Type B pancreatic cell (in vitro differentiated cells): Measurements from ENCODE around the gene JAK1. TPM values are rescaled to one million over a fixed set of nuclear protein-coding genes. Genes with fewer than 3 reads are reported as not detected.
A peak's percentile ranks its signal among the peaks of the same experiment; 100 is the strongest.

Experiments used
- DNase-seq: peaks from one replicate; pipeline ENCODE4 v3.0.0; 2021; ENCODE audit warnings: mixed read lengths; ENCODE audit not compliant: unreplicated experiment; ENCODE audit errors: extremely low spot score
- H3K27ac Mint-ChIP-seq: 2 replicates; pipeline ENCODE4 v1.8.0; 2021; ENCODE audit warnings: mild to moderate bottlenecking, mixed read lengths
- H3K27me3 Mint-ChIP-seq: 2 replicates; pipeline ENCODE4 v1.8.0; 2021; ENCODE audit warnings: mixed read lengths
- H3K36me3 Mint-ChIP-seq: 2 replicates; pipeline ENCODE4 v1.8.0; 2021; ENCODE audit warnings: mixed read lengths
- H3K4me1 Mint-ChIP-seq: one replicate; pipeline ENCODE4 v1.8.0; 2021; ENCODE audit warnings: mixed read lengths; ENCODE audit not compliant: unreplicated experiment
- H3K4me3 Mint-ChIP-seq: 2 replicates; pipeline ENCODE4 v1.8.0; 2021; ENCODE audit warnings: mild to moderate bottlenecking, mixed read lengths
- H3K9me3 Mint-ChIP-seq: 2 replicates; pipeline ENCODE4 v1.8.0; 2021; ENCODE audit warnings: mixed read lengths
- CTCF ChIP-seq: fragments of 200-600 bp; sonication (generic); conservative IDR thresholded peaks from 2 replicates; pipeline ENCODE4 v1.5.0; 2021; ENCODE audit warnings: antibody characterized with exemption, mild to moderate bottlenecking
- total RNA-seq: library from RNA; stranded (reverse); gene quantifications from 2 replicates; pipeline ENCODE4 v1.2.1, GENCODE V29; 2021; ENCODE audit warnings: low replicate concordance

JAK1 gene
- total RNA-seq, 1 donor from 2014 or later: 54.8 TPM

- peak; percentile 51 for DNase-seq
- H3K27ac Mint-ChIP-seq: no peak overlapping the region
- no peaks in the 10 kb centered on the region for H3K27me3 Mint-ChIP-seq
- no peaks in the 10 kb centered on the region for H3K4me1 Mint-ChIP-seq
- H3K4me3 Mint-ChIP-seq: no peak overlapping the region
- no peaks in the 10 kb centered on the region for H3K9me3 Mint-ChIP-seq
- H3K36me3 Mint-ChIP-seq: peaks cover 30% of the 10 kb centered on the region
- TF ChIP-seq CTCF: no peak
Observed at GRCh38 chr1:64846573-64847430, 119.5 kb downstream of the JAK1 start.

GRCh38 chr1:64845831-64846425, 120.4 kb downstream of the JAK1 start:
- TF ChIP-seq CTCF: no peak
- no peaks in the 10 kb centered on the region for H3K27me3 Mint-ChIP-seq
- peaks cover 3% of the 10 kb centered on the region for H3K4me1 Mint-ChIP-seq

GRCh38 chr1:64844609-64845008, 121.7 kb downstream of the JAK1 start:
- H3K9me3 Mint-ChIP-seq: no peaks in the 10 kb centered on the region
- H3K4me3 Mint-ChIP-seq: no peak overlapping the region
- H3K36me3 Mint-ChIP-seq: peaks cover 31% of the 10 kb centered on the region
- TF ChIP-seq CTCF: no peak
- no peaks in the 10 kb centered on the region for H3K27me3 Mint-ChIP-seq
- peaks cover 5% of the 10 kb centered on the region for H3K4me1 Mint-ChIP-seq
- peak; percentile 51 for DNase-seq
- no peak overlapping the region for H3K27ac Mint-ChIP-seq

More at GRCh38 chr1:64845831-64846425, 120.4 kb downstream of the JAK1 start:
- no peak overlapping the region for H3K4me3 Mint-ChIP-seq
- DNase-seq: peak; percentile 42
- H3K27ac Mint-ChIP-seq: no peak overlapping the region
- no peaks in the 10 kb centered on the region for H3K9me3 Mint-ChIP-seq
- peaks cover 29% of the 10 kb centered on the region for H3K36me3 Mint-ChIP-seq

GRCh38 chr1:64844175-64844574, 122.2 kb downstream of the JAK1 start:
- Mint-ChIP-seq H3K4me3 (no peak overlapping the region), H3K27ac (no peak overlapping the region), H3K4me1 (peaks cover 5% of the 10 kb centered on the region), H3K36me3 (peaks cover 29% of the 10 kb centered on the region), H3K9me3 (no peaks in the 10 kb centered on the region), H3K27me3 (no peaks in the 10 kb centered on the region)
- TF ChIP-seq CTCF: no peak
- DNase-seq: no peak

- H3K9me3 Mint-ChIP-seq: no peaks in the 10 kb centered on the region
- no peaks in the 10 kb centered on the region for H3K27me3 Mint-ChIP-seq
- no peak overlapping the region for H3K4me3 Mint-ChIP-seq
- H3K36me3 Mint-ChIP-seq: peaks cover 28% of the 10 kb centered on the region
- H3K4me1 Mint-ChIP-seq: peaks cover 5% of the 10 kb centered on the region
- DNase-seq: no peak
- no peak overlapping the region for H3K27ac Mint-ChIP-seq
- TF ChIP-seq CTCF: no peak
Observed at GRCh38 chr1:64843675-64844074, 122.7 kb downstream of the JAK1 start.
